Gastroesophageal sphincter (tissue), 3 donors: ENCODE data around the gene HCN1.

Source experiments
- CTCF ChIP-seq, 4 experiments: fragments of 200-600 bp in 2 of 4; fragments of 450-650 bp in 2 of 4; sonication (generic) in 1 of 4; IDR thresholded peaks; one replicate each; pipeline ENCODE4 v1.5.1; 2017 to 2019; ENCODE audit warnings: antibody characterized with exemption in 4 of 4, mild to moderate bottlenecking in 2 of 4, moderate library complexity in 2 of 4
- EP300 ChIP-seq: sonication (generic); formaldehyde crosslinking; IDR thresholded peaks from one replicate; pipeline ENCODE4 v1.6.1; 2017; ENCODE audit warnings: antibody characterized with exemption, mild to moderate bottlenecking
- POLR2A ChIP-seq, 2 donors: fragments of 450-650 bp; IDR thresholded peaks; one replicate each; pipeline ENCODE4 v1.6.1; 2017; ENCODE audit warnings: antibody characterized with exemption in 2 of 2, mild to moderate bottlenecking in 2 of 2, moderate library complexity in 1 of 2
- POLR2AphosphoS5 ChIP-seq: sonication (generic); formaldehyde crosslinking; IDR thresholded peaks from one replicate; pipeline ENCODE4 v1.6.1; 2017; ENCODE audit warnings: antibody characterized with exemption

GRCh38 chr5:45642370-45642769 is 53.8 kb downstream of the HCN1 start:
- TF ChIP-seq POLR2A (IDR thresholded peaks at IDR 0.05) (no peak), CTCF (IDR thresholded peaks at IDR 0.05) (no peak), EP300 (no peak), POLR2AphosphoS5 (no peak)
